OCI-LY3 (cell line): Measurements from ENCODE around the gene SRPX2.

Experiments used
- H2AFZ ChIP-seq: fragments of 200-600, 300-600 bp; shearing (Covaris generic); 2 replicates; pipeline ENCODE4 v1.6.0; 2014; ENCODE audit warnings: antibody characterized with exemption, low read depth, low read length
- H3K27ac ChIP-seq: fragments of 200-600, 300-600 bp; sonication (generic); 2 replicates; pipeline ENCODE4 v1.5.1; 2014; ENCODE audit warnings: mild to moderate bottlenecking, low read length, moderate library complexity, mixed read lengths
- H3K27me3 ChIP-seq: fragments of 200-600, 300-600 bp; sonication (generic); 2 replicates; pipeline ENCODE4 v1.6.1; 2014; ENCODE audit warnings: low read depth, low read length, mixed read lengths
- H3K36me3 ChIP-seq: fragments of 200-600, 300-600 bp; sonication (generic); replicated peaks from 2 replicates; pipeline ENCODE3; 2014; ENCODE audit warnings: low read depth, low read length, mixed read lengths
- H3K4me1 ChIP-seq: fragments of 300-600, 200-600 bp; sonication (generic); 2 replicates; pipeline ENCODE4 v1.6.1; 2014; ENCODE audit warnings: low read length, mixed read lengths
- H3K4me2 ChIP-seq: fragments of 200-600, 300-600 bp; sonication (generic); 2 replicates; pipeline ENCODE4 v1.6.1; 2014; ENCODE audit warnings: low read length, mixed read lengths
- H3K4me3 ChIP-seq: fragments of 300-600, 200-600 bp; sonication (generic); 2 replicates; pipeline ENCODE4 v1.5.1; 2014; ENCODE audit warnings: antibody characterized with exemption, mild to moderate bottlenecking, low read length, moderate library complexity
- H3K79me2 ChIP-seq: fragments of 300-600, 200-600 bp; shearing (Covaris generic); 2 replicates; pipeline ENCODE4 v1.6.1; 2014; ENCODE audit warnings: mild to moderate bottlenecking, low read length, mixed read lengths
- H3K9ac ChIP-seq: fragments of 300-600, 200-600 bp; shearing (Covaris generic); 2 replicates; pipeline ENCODE4 v1.6.0; 2014; ENCODE audit warnings: mild to moderate bottlenecking, low read length, moderate library complexity
- H3K9me3 ChIP-seq: fragments of 200-600, 300-600 bp; shearing (Covaris generic); 2 replicates; pipeline ENCODE4 v1.6.1; 2014; ENCODE audit warnings: low read length, mixed read lengths; ENCODE audit not compliant: insufficient read depth
- H4K20me1 ChIP-seq: fragments of 200-600, 300-600 bp; sonication (generic); 2 replicates; pipeline ENCODE4 v1.6.1; 2016; ENCODE audit warnings: low read length, mixed read lengths; ENCODE audit not compliant: insufficient read depth
- CTCF ChIP-seq: fragments of 200-600, 300-600 bp; sonication (generic); IDR thresholded peaks from 2 replicates; pipeline ENCODE4 v1.5.1; 2014; ENCODE audit warnings: antibody characterized with exemption, low read length, low read depth
- EZH2phosphoT487 ChIP-seq: fragments of 200-600 bp; shearing (Covaris generic); IDR thresholded peaks from 2 replicates; pipeline ENCODE4 v1.6.1; 2018; ENCODE audit warnings: antibody characterized with exemption, mixed run types, low read depth

SRPX2 gene

GRCh38 chrX:100636321-100636991, 7.5 kb upstream of the SRPX2 start, which contains the start of gene TSPAN6:
Gene TSPAN6 (minus strand): TSS chrX:100636806. CDS start chrX:100636694, 112 bp downstream.
- Histone ChIP-seq H3K4me2 (no peak within 1 kb of the TSS), H3K4me1 (no peaks in the 10 kb centered on the region), H2AFZ (no peak within 1 kb of the TSS), H3K36me3 (no peaks in the 10 kb centered on the region), H3K9me3 (no peaks in the 10 kb centered on the region), H3K79me2 (no peaks in the 10 kb centered on the region), H3K27me3 (peaks cover 85% of the 10 kb centered on the region), H3K27ac (no peak within 1 kb of the TSS), H3K9ac (no peak within 1 kb of the TSS), H3K4me3 (no peak within 1 kb of the TSS), H4K20me1 (peaks cover 19% of the 10 kb centered on the region; the same call in 1 of the 2 replicates)
- TF ChIP-seq EZH2phosphoT487 = no peak
- peak; percentile 38 for TF ChIP-seq CTCF

- no peak for TF ChIP-seq CTCF
These were observed 1.7 kb upstream of the SRPX2 start for GRCh38 chrX:100642290-100642689.

GRCh38 chrX:100643212-100643611, 787 bp upstream of the SRPX2 start:
- H3K4me3 ChIP-seq = no peak overlapping the region
- H3K36me3 ChIP-seq = no peaks in the 10 kb centered on the region
- H3K9ac ChIP-seq = no peak overlapping the region
- H3K4me1 ChIP-seq = peaks cover 18% of the 10 kb centered on the region
- TF ChIP-seq CTCF = no peak
- no peak for TF ChIP-seq EZH2phosphoT487
- no peak overlapping the region for H3K27ac ChIP-seq
- H3K27me3 ChIP-seq = peaks cover 91% of the 10 kb centered on the region
- H3K9me3 ChIP-seq = no peaks in the 10 kb centered on the region
- no peaks in the 10 kb centered on the region for H3K79me2 ChIP-seq
- H4K20me1 ChIP-seq = peaks cover 30% of the 10 kb centered on the region
- no peak overlapping the region for H3K4me2 ChIP-seq
- no peak overlapping the region for H2AFZ ChIP-seq

More at GRCh38 chrX:100642290-100642689, 1.7 kb upstream of the SRPX2 start:
- Histone ChIP-seq H3K4me3 (no peak overlapping the region), H4K20me1 (peaks cover 32% of the 10 kb centered on the region), H3K36me3 (no peaks in the 10 kb centered on the region), H3K4me1 (peaks cover 15% of the 10 kb centered on the region), H3K4me2 (no peak overlapping the region), H3K27me3 (peaks cover 91% of the 10 kb centered on the region), H3K9ac (no peak overlapping the region), H2AFZ (no peak overlapping the region), H3K9me3 (no peaks in the 10 kb centered on the region), H3K79me2 (no peaks in the 10 kb centered on the region), H3K27ac (no peak overlapping the region)

- H4K20me1 ChIP-seq = peaks cover 31% of the 10 kb centered on the region
- H3K27ac ChIP-seq = no peak overlapping the region
- H3K36me3 ChIP-seq = no peaks in the 10 kb centered on the region
- no peaks in the 10 kb centered on the region for H3K79me2 ChIP-seq
- TF ChIP-seq EZH2phosphoT487 (no peak), CTCF (no peak)
- H3K9ac ChIP-seq = no peak overlapping the region
- H3K4me2 ChIP-seq = no peak overlapping the region
- H3K27me3 ChIP-seq = peaks cover 86% of the 10 kb centered on the region
- no peaks in the 10 kb centered on the region for H3K9me3 ChIP-seq
- no peak overlapping the region for H3K4me3 ChIP-seq
- H2AFZ ChIP-seq = no peak overlapping the region
- peaks cover 27% of the 10 kb centered on the region for H3K4me1 ChIP-seq
These were observed 1.1 kb downstream of the SRPX2 start for GRCh38 chrX:100645106-100645505.
